GM19240 (cell line): Measurements from ENCODE around the gene ACAD11.
"Not testable (repeated sequence)": the region's sequence is repeated elsewhere in the genome, so short reads cannot be mapped to it uniquely, and the experiment has no call there.

ENCODE experiments used
- DNase-seq: peaks from one replicate; pipeline ENCODE4 v3.0.0; 2011; ENCODE audit warnings: low spot score; ENCODE audit not compliant: insufficient read length

Gene ACAD11

GRCh38 chr3:132652640-132653270 is 6.9 kb downstream of the ACAD11 start:
- DNase-seq: no peak

DNA sequence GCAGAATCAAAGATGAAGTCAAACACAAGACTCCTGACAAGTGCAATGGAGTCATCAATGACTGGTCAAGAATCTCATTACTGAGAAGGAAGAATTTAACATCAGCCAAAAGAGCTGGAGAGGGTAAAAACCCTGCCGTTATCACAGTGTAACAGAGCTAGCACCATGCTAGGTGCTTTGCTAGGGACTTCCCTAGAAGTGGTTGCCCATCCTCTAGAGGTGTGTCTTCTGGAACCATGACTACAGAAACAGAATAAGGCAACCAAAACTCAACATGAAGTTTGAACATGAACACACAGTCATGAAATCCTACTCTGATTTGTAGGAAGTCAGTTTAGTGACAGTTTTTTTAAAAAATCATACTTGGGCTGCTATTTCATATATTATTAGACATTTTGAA is 9.5 kb downstream of the ACAD11 start:
- DNase-seq: no peak

DNA sequence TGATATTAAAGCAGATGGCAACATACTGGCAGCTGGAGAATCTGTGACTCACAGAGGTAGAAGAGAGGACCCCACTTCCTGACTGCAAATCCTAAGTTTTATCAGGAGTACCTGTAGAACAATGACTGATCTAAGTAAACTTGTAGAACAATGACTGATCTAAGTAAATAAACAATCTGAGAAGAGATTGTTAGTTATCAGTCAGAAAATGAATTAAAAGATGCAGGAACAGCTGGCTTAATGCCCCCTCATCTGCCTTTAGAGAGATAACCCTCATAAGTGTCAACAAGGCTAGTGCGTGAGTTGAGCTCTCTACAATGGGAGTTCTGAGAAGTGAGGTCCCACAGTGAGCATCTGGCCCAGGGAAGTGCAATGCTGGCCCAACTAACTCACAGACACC is 14.6 kb downstream of the ACAD11 start:
- no peak for DNase-seq

- DNase-seq: no peak
Measured at GRCh38 chr3:132643366-132643765, 16.2 kb downstream of the ACAD11 start.

- no peak for DNase-seq
Measured at GRCh38 chr3:132642539-132642847, 17.1 kb downstream of the ACAD11 start.

DNA sequence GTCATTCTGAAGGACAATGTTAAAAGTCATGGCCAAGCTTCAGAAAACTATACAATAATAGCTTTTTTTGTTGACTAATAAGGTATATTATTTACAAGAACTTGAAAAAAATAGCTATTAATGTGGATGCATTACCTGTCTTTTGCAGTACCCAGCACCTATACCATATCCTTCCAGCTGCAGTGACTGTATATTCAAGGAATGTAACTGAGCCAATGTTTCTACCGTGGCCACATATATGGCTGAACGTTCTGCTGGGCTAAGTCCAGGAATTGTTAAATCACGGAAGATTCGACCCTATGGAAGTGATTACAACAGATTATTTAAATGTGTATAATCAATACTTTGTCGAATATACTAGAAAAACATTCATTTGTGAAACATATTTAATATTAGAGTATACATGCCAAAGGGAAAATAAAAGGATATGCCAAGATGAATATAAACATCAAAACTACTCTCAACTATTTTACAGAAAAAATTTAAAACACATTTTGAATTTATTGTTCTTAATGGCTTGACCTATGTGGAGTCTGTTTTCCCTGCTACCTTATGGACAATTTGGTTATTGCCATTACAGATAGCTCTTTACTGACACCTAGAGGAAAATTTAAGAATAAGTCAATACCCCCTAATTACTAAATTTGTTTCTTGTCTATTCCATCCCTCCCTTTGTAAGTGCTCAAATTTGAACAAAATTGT is 17.6 kb downstream of the ACAD11 start:
- DNase-seq: no peak

DNA sequence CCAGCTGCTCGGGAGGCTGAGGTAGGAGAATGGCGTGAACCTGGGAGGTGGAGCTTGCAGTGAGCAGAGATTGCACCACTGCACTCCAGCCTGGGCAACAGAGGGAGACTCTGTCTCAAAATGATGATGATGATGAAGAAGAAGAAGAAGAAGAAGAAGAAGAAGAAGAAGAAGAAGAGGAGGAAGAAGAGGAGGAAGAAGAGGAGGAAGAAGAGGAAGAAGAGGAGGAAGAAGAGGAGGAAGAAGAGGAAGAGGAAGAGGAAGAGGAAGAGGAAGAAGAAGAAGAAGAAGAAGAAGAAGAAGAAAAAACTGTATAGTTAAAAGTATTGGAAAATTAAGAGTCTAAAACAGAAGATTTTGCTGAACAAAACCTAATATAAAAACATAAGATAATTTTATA is 18.2 kb downstream of the ACAD11 start:
- DNase-seq: not testable (repeated sequence)

DNA sequence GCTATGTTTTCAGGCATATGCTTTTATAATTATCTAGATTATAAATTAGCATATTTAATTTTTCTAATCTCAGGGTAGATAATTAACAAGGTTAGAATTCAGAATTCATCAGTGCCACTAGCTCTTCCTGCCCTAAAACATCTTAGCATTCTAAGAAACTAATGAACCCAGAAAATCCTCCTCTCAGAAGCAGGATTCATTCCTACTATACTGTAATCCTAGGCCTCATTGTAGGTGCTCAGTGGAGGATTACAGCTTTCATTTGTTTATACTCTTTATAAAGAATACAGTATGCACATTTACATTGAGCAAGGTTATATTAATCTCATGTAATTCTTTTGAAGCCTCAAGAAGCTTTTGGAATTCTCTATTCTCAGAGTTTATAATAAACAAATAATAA is 20.9 kb downstream of the ACAD11 start:
- no peak for DNase-seq

GRCh38 chr3:132637590-132637989 is 22.0 kb downstream of the ACAD11 start:
- no peak for DNase-seq

GRCh38 chr3:132635052-132635451 is 24.6 kb downstream of the ACAD11 start:
- no peak for DNase-seq

GRCh38 chr3:132630612-132631011 is 29.0 kb downstream of the ACAD11 start:
- DNase-seq: no peak

DNA sequence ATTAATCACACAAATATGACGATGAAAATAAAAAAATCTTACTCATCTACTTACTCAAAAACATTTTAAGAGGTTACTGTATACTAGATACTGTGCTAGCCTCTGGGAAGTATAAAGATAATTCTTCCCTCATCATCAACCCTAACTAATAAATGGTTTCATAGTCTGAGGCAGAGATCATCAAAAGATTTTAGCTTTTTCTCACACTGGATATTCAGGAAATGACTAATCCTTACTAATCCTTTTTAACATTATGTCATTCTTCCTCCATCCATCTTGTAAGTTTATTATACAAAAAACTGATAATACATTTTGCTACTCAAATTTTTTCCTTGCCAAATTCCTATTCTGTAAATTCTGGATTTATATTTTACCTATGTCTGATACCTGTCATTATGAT is 29.7 kb downstream of the ACAD11 start:
- no peak for DNase-seq

DNA sequence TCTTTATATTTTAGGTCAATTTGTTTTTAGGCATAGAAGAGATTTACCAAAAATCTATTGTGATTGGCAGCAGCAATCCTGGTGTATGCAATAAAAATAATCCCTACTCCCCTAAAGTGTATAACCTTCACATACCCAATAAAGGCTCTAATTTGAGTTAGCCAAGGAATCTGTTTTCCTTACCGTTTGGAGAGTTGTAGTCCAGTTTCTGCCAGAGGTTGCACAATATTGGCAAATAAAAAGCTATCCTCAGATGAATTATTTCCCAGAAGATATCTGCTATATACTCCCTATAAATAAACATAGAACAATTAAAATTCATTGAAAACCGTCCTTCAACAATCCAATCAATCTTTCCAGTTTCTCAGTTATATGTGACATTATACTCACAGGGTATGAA is 31.5 kb downstream of the ACAD11 start:
- no peak for DNase-seq

GRCh38 chr3:132626955-132627354 is 32.7 kb downstream of the ACAD11 start:
- DNase-seq: no peak

DNA sequence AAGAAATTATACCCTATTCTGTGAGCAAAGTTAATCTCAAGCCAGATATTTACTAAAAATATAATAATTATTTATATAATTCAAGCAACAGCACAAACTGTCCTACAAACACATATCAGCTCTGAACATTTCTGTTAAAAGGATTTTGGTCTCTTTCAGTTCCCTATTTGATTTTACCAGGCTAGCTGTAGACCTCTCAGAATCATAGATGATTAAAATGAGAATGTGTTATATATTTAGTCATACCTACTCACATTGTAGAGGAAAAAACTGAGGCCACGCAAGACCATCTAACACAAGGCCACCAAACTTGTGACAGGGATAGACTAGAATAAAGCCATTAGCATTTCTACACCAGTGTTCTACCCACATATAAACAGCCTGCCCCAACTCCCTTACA is 34.0 kb downstream of the ACAD11 start:
- DNase-seq: no peak

DNA sequence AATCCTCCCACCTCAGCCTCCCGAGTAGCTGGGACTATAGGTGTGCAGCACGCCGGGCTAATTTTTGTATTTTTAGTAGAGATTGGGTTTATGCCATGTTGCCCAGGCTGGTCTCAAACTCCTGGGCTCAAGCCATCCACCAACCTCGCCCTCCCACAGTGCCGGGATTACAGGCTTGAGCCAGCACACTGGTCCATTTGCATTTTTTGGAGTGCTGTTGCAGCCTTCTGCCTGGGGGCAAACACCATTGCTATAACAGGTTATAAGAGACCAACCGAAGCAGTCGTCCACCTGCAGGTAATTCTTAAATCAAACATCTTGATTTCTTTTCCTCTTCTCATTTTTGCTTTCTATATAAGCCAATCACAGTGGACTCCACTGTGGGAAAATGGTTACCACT is 34.8 kb downstream of the ACAD11 start:
- no peak for DNase-seq

GRCh38 chr3:132623646-132624045 is 36.0 kb downstream of the ACAD11 start:
- no peak for DNase-seq

- no peak for DNase-seq
Measured at GRCh38 chr3:132622761-132623160, 36.8 kb downstream of the ACAD11 start.

DNA sequence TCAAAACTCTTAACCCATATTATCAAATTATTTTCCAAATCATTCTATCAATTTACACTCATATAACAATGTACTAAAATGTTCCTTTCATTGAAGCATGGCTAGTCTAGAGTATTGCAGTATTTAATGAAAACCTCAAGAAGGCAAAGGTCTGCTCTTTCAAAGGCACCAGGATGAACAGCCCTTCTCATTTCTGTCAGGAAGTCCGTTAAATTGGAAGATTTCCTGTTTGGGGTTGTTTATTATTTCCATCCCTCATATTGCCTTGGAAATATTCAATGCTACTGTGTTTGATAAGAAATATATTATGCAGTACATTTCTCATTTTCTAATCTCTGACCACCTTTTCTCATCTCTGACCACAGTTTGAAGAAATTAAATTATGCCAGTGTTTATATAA is 37.5 kb downstream of the ACAD11 start:
- DNase-seq: no peak

- no peak for DNase-seq
Measured at GRCh38 chr3:132616780-132617179, 42.8 kb downstream of the ACAD11 start.

DNA sequence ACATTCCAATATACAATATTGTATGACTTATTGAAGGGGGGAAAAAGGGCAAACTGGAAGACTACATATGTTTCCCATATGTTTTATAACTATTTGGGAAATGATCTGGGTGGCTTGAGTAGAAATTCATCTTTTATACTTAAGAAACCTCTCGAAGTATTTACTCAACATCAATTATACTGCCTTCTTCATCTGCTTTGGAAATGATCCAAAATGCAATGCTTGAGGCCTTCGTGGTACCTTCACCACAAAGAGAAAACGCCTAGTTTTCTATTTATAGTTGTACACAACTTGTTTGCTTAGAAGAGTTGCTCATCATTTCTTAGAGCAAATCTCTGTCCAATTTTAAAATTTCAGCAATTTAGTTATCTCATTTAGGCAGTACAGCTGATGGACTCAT is 43.7 kb downstream of the ACAD11 start:
- no peak for DNase-seq

- not testable (repeated sequence) for DNase-seq
Measured at GRCh38 chr3:132615301-132615700, 44.3 kb downstream of the ACAD11 start.

DNA sequence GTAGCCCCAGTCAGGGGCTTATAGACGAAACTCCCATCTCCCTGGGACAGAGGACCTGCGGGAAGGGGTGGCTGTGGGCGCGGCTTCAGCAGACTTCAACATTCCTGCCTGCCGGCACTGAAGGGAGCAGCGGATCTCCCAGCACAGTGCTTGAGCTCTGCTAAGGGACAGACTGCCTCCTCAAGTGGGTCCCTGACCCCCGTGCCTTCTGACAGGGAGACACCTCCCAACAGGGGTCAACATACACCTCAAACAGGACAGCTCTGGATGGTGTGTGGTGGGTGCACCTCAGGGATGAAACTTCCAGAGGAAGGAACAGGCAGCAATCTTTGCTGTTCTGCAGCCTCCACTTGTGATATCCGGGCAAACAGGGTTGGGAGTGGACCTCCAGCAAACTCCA is 53.0 kb downstream of the ACAD11 start:
- DNase-seq: not testable (repeated sequence)

- no peak for DNase-seq
Measured at GRCh38 chr3:132606085-132606484, 53.5 kb downstream of the ACAD11 start.
